Gastrocnemius medialis (tissue), 4 donors: ENCODE measurements around the gene PSMD14.

Source experiments
- CTCF ChIP-seq, 5 experiments: fragments of 450-650 bp in 3 of 5; fragments of 200-600 bp in 2 of 5; sonication (generic) in 2 of 5; IDR thresholded peaks in 4 of 5; conservative IDR thresholded peaks in 1 of 5; 1 replicate in 4 of 5; 2 replicates in 1 of 5; pipeline ENCODE4 v1.5.1; 2016 to 2019; ENCODE audit warnings: antibody characterized with exemption in 5 of 5, mild to moderate bottlenecking in 3 of 5, moderate library complexity in 3 of 5
- POLR2A ChIP-seq, 2 donors: fragments of 450-650 bp; IDR thresholded peaks; one replicate each; pipeline ENCODE4 v1.6.1; 2017; ENCODE audit warnings: antibody characterized with exemption in 2 of 2, mild to moderate bottlenecking in 2 of 2, moderate library complexity in 2 of 2

- no peak for TF ChIP-seq CTCF (IDR thresholded peaks at IDR 0.05 in 4 of 5, conservative IDR thresholded peaks at IDR 0.05 in 1 of 5)
- TF ChIP-seq POLR2A (IDR thresholded peaks at IDR 0.05), result no peak
Observed at GRCh38 chr2:161307676-161308075, 549 bp upstream of the PSMD14 start.
